ENCODE results near the gene PDE2A.
A peak's percentile ranks its signal among the peaks of the same experiment; 100 is the strongest.

The PDE2A gene

DNA sequence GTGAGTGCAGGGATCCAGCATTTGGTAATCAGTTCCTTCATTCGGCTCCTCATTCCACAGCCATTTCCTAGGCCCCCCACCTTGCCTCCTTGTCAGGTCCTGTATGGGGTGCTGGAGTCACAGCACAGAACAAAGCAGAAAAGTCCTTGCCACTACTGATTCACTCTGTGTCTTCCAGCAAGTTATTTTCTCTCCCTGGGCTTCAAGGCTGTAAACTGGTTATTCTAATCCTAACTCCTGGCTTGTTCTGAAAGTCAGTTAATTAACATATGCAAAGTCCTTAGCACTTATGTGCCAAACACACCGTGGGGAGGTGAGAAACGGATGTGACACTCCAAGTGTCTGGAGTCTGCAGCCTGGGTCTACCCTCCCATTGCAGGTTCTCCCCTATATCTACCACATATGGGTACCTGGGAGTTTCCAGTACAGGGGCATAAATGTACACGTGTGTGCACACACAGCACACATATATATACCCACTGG is 30.6 kb upstream of the PDE2A start:
- DNase-seq, result no peak

DNA sequence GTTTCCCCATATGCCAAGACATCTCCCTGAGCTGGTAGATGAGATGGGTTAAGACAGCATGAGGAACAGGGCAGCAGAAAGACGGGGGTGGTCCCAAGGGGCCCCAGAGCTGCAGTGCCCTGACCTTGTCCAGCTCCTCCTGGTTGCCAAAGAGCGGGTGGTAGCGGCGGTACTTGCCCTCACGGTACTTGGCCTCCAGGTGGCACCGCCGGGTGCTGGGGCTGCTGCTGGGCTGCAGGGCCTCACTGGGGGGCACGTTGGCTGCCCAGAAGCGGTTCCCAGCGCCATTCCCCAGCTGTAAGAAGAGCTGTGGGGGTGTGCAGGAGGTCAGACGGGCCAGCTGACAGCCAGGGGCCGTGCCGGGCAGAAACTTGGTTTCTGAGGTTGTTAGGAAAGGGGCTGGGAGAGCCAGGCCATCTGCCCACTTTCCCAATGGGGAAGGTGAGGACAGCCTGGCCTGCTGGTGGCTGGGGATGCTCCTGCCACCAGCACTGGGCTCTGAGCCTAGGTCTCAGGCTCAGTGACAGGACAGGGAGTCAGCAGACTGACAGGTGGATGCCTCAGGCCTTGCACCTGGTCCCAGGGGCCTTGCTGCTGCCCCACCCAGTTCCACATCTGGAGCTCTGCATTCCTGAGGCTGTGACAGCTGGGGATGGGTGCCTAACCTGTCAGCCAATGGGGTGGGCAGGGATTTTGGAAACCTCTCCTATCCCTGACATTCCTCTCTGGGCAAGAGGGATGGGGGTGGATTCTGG is 30.0 kb upstream of the PDE2A start:
- no peak for DNase-seq

DNA sequence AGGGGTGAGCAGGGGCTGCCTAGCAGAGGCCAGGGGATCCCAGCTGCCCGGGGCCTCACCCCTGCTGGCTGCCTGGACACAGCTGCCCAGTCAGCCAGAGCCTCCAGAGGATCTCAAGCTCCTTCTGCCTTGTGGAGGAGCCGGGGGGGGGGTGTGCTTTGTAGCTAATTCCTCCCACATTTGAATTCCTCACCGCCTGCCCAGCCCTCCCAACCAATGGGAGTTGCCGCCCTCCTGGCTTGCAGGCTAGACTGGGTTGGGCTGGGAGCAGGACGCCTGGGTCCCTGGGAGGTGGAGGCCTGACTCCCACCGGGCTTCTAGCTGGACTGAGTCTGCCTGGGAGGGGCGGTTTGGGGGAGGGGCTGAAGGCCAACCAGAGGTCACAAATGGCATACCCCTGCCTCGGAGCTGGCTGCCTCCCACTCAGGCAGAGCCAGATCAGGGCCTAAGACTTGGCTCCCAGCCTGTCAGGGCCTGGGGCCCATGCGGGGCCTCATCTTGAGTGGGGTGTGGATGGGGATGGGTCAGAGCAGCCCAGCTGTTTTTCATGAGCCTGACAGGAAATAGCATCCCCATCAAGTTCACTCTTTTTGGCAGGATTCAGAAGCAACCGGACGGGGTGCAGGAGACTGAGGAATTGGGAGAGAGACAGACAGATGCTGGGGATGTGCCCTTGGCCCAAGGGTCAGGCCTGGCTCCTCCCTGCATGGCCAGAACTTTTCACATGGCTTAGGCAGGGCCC is 29.2 kb upstream of the PDE2A start:
- peak; percentile 79 for DNase-seq

DNA sequence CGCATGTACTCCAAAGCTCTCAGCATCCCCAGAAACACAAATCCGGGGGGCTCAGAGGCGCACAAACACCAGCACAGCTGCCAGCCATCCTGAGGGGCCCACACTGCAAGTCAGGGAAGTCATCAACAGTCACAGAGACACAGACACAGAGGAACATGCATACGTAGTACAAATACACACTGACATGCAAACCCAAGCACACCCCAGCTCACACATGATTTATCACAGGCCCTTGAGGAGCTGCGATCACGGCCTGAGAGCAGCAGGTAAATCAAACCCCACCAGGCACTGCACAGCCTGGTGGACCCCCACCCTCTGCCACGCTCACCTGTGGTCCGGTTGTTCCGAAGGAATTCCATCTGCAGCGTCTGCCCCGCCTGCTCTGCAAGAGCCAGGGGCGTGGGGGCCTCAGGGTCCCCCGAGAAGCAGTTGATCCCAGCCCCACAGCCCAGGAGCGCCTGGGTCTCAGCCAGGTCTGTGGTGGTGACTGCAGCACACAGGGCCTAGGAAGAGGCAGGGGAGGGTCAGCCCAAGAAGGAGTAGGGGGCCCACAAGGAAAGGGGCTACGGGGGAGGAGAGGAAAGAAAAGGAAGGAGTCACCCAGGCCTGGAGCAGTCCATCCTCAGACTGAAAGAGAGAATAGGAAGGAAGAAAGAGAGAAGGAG is 28.5 kb upstream of the PDE2A start:
- peak; percentile 68 for DNase-seq

GRCh38 chr11:72702096-72702495 is 27.9 kb upstream of the PDE2A start:
- no peak for DNase-seq

GRCh38 chr11:72701466-72701865 is 27.2 kb upstream of the PDE2A start:
- no peak for DNase-seq

- no peak for DNase-seq
Observed at GRCh38 chr11:72700146-72700545, 25.9 kb upstream of the PDE2A start.

GRCh38 chr11:72697814-72698213 is 23.6 kb upstream of the PDE2A start:
- DNase-seq, result no peak

DNA sequence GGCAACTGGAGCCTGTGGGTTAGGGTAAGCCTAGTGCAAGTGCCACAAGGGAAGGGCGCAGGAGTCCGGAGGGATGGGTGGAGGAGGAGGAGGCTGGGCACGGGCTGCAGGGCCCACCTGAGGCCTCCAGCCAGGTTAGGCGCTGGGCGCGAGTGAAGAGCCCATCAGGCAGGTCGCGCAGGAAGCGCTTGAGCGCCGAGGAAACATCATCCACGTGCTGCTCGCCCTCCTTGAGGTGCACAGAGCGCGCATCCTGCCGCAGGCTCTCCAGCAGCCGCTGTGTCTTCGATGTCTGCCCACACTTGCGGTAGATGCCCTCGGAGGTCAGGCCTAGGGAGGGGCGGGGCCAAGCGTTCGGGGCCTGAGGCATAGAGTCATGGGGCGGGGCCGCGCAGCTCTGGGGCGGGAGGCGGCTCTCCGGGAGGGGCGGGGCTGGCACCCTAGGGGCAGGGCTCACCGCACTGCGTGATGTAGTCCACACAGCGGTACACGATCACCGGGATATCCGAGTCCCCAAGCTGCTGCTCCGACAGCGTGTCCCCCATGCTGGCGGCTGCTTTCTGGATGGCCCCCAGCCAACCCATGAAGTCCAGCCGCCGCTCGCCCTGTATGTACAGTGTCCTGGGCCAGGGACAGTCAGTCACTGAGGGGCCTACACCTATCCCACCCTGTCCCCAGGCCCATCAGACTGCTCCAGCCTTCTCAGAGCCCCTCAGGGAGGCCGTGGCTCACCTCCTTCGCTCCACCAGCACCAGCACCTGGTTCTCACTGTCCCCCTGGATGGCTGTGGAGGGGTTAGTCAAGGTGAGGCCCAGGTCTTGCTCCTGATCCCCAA is 22.9 kb upstream of the PDE2A start:
- DNase-seq, result no peak

GRCh38 chr11:72695354-72695753 is 21.1 kb upstream of the PDE2A start:
- DNase-seq, result no peak

DNA sequence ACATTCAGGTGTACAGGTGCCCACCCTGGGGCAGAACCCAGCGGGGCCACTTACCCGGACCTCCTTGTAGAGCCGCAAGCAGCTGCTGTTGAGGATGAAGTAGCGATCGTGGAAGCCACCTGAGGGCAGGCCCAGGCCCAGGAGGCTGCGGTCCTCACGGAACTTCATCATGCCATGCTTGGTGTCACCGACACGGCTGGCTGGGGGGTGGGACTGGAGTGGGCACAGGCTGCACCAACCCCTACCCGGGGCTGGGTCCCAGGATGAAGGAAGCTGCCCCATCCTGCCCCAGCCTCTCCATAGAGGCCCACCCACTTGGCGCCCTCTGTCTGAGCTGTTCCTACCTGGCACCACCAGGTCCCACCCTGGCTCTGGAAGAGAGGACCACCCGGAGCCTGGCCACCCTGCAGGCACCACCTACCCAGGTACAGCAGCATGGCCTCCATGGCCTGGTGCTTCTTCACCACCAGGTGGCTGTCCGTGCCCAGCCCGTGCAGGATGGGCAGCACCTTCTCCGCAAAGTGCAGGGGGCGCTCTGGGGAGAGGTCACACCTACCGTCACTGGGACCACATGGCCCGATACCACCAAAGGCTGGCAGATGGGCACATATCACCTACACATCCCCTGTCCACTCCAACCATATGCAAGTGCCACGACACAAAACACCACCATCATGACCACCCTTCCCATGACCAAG is 19.2 kb upstream of the PDE2A start:
- DNase-seq, result no peak

GRCh38 chr11:72692498-72693237 is 18.4 kb upstream of the PDE2A start:
- DNase-seq, result no peak

DNA sequence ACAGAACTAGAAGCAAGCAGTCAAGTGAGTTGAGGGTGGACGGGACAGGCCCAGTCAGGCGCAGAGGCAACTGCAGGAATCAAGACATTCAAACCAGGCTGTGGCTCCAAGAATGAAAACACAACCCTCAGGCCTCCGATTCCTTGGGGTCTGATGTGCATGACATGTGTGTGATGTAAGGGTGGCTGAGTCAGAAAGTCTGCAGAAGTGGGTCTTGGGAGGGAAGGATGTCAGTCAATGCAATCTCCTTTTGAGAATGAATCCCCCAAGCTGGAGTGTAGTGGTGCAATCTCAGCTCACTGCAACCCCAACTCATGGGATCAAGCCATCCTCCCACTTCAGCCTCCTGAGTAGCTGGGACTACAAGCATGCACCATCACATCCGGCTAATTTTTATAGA is 15.9 kb upstream of the PDE2A start:
- DNase-seq, result no peak

DNA sequence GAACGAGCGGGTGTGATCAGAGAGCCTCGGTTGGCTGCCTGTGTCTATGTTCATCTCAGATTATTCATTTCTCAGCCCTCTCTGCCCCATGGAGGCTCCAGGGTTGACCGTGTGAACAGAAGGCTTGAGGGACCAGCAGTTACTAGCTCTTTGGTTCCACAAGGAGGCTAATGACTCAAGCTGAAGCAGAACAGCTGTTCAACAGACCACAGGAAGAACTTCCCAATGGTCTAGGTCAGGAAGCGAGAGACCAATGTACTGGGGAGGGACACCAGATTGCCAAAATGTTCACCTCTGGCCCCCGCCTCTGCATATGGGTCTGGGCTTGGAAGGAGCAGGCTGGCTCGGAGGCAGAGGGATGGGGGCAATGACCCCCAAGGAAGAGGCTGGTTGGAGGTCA is 14.7 kb upstream of the PDE2A start:
- DNase-seq, result no peak

GRCh38 chr11:72688486-72688885 is 14.3 kb upstream of the PDE2A start:
- no peak for DNase-seq

DNA sequence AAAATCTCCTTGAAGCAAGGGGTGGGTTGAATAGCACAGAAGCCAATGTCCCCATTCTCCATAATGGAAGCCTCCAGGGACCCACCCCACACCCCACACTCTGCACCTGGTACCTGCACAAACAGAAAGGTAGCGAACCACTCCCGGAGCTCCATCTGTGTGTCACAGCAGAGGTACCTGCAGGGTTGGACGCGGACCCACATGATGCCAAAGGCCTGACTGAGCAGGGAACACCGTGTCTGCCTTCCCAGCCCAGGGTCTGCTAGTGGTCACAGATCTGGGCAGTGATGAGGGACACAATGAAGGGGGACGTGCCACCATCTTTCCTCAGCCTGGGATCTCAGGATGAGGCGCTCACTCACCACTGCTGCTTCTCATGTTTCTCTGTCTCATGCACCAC is 13.1 kb upstream of the PDE2A start:
- DNase-seq, result no peak

DNA sequence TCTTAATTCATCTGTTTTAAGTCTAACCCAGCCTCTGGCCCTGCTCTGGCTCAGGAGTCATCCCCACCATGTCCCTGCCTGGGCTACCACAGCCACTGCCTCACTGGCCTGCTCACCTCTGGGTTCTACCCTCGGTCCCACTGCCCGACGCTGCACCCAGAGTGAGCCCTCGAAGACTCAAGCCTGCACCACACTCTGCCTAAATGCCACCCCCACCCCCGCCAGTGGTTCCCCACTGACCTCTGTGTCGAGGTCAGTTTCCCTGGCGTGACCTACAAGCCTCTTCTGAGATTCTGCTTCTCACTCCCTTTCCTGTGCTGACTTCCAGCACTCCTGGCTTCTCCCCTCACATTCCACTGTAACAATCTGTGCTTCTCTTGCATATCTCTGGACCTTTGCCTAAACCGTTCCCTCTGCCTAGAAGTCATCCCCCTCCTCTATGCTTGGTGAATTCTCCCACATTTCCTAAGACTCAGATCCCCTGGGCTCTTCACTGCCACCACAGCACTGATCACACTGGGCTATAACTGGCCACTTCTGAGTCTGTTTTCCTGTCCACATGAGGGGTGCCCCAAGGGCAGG is 12.5 kb upstream of the PDE2A start:
- no peak for DNase-seq

DNA sequence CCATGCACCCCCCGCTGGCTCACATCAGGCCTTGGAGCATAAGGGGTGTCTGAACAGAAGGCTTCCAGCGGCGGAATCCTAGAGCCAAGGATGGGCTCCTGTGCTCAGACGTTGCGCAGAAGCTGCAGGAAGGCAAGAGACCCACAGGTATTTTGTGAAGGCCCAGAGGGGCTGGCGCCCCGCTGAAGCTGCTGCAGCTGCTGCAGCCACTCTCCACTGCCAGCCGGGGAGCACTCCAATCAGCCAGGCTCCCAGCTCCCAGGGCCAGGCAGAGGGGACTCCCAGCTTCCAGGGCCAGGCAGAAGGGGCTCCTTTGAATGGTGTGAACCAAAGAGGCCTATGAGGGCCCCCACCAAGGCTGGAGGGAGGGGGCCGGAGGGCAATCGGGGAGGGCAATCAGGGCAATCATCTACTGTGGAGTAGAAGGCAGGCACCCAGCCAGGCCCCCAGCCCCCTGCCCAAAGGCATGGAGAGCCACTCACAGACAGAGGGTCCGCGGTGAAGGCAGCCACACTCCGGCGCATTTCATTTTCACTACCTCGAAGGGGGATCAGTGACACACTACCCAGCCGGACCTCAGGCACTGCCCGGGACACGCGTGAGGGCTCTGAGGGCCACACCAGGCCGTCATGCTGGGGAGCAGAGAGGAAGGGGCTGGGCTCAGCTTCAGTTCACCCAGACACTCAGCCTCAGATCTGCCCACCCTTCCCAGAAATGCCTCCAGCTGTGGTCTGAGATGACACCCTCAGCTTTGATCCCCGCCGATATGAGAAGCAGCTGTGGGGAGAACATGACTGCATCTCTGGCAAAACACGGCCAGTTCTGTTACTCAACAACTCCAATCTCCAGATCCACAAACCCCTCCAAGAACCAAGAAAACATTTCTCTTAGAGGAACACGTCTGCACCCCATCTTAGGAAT is 11.6 kb upstream of the PDE2A start:
- no peak for DNase-seq

DNA sequence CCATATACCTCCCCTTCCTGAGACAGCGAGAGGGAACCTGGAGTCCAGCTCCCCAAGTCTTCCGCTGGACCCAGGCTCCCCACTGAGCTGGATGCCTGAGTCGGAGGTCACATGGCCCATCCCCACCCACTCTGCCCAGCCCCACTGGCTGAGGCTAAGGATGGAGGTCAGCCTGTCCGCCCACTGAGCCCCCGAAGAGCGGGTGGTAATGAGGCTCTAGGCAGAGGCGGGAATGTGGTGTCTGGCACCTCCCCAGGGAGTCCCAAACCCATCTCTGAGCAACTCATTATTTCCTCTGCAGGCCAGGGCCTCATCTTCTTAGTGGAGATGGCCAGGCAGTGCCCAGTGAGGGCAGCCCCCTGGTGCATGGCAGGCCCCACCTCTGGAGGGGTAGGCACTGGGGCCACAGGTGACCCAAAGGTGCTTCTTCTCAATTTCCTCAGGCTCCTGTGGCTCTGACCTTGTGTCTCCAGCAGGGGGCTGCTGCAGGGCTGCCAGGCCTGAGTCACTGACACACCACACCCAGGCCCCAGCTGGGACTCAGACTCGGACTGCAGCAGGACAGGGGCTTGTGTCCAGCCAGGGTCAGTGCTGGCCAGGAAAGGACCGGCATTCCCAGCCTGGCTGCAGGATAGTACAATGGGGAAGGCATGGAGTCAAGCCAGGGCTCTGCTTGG is 10.2 kb upstream of the PDE2A start:
- DNase-seq, result peak; percentile 38

All from right kidney (tissue), 1 donor.